GM12801 (cell line): ENCODE measurements around the gene ACOT11.

Experiments
- CTCF ChIP-seq: IDR thresholded peaks from one replicate; pipeline ENCODE4 v1.5.1; 2011; ENCODE audit warnings: control low read depth; ENCODE audit not compliant: insufficient read length; ENCODE audit errors: extremely low read depth

The ACOT11 gene

GRCh38 chr1:54606096-54606989 lies 58.3 kb downstream of the ACOT11 start:
- TF ChIP-seq CTCF: no peak

- no peak for TF ChIP-seq CTCF
Measured at GRCh38 chr1:54606990-54607325, 58.9 kb downstream of the ACOT11 start.

- TF ChIP-seq CTCF: no peak
Measured at GRCh38 chr1:54607821-54608565, 60.0 kb downstream of the ACOT11 start.

- no peak for TF ChIP-seq CTCF
Measured at GRCh38 chr1:54608566-54609230, 60.7 kb downstream of the ACOT11 start.

- TF ChIP-seq CTCF: no peak
Measured at GRCh38 chr1:54609301-54609921, 61.4 kb downstream of the ACOT11 start.

GRCh38 chr1:54610048-54610447 lies 62.0 kb downstream of the ACOT11 start:
- no peak for TF ChIP-seq CTCF
